Small intestine (tissue), 7 donors: ENCODE data around the gene SH3RF3. TPM values are rescaled to one million over a fixed set of nuclear protein-coding genes. Genes with fewer than 3 reads are reported as not detected.

Source experiments
- DNase-seq, 2 donors: peaks; one replicate each; pipeline versions ENCODE4 v3.0.0 to v3.0.0-alpha.2; 2013
- FAIRE-seq: peaks from 2 replicates; lab custom pipeline; 2012; peaks lifted over from hg19 to GRCh38; lab: Jason Lieb, UNC
- H3K27ac ChIP-seq, 3 donors: one replicate each; pipeline ENCODE4 v1.5.1; 2013; ENCODE audit warnings: low read length in 2 of 3, mild to moderate bottlenecking in 2 of 3, control low read depth in 1 of 3, inconsistent platforms in 1 of 3, low read depth in 1 of 3, moderate library complexity in 1 of 3
- H3K27me3 ChIP-seq, 3 donors: one replicate each; pipeline ENCODE4 v1.6.1; 2013; ENCODE audit warnings: low read length in 3 of 3, inconsistent platforms in 1 of 3; ENCODE audit not compliant: control insufficient read depth in 3 of 3, insufficient read depth in 3 of 3
- H3K36me3 ChIP-seq, 3 donors: one replicate each; pipeline ENCODE4 v1.6.1; 2013; ENCODE audit warnings: low read length in 3 of 3, inconsistent platforms in 1 of 3, low read depth in 1 of 3, mild to moderate bottlenecking in 1 of 3, moderate library complexity in 1 of 3; ENCODE audit not compliant: control insufficient read depth in 3 of 3, insufficient read depth in 2 of 3
- H3K4me1 ChIP-seq, 3 donors: one replicate each; pipeline ENCODE4 v1.6.1; 2013; ENCODE audit warnings: low read length in 2 of 3, inconsistent platforms in 1 of 3, low read depth in 1 of 3, mild to moderate bottlenecking in 1 of 3, moderate library complexity in 1 of 3; ENCODE audit not compliant: control insufficient read depth in 3 of 3, insufficient read depth in 2 of 3
- H3K4me3 ChIP-seq, 3 donors: one replicate each; pipeline ENCODE4 v1.5.1; 2013; ENCODE audit warnings: low read length in 3 of 3, control low read depth in 1 of 3, inconsistent platforms in 1 of 3, low read depth in 1 of 3, mild to moderate bottlenecking in 1 of 3, moderate library complexity in 1 of 3
- H3K9me3 ChIP-seq, 2 donors: one replicate each; pipeline ENCODE4 v1.6.1; 2013; ENCODE audit warnings: low read depth in 1 of 2, low read length in 1 of 2; ENCODE audit not compliant: control insufficient read depth in 2 of 2, insufficient read depth in 1 of 2
- WGBS, 3 donors: extraction: QIAGEN DNeasy Blood & Tissue Kit; methylation state at CpG; one replicate each; pipeline ENCODE4 v1.1.7; 2013; 5-methylcytosine and 5-hydroxymethylcytosine counted together
- polyA plus RNA-seq, 4 donors: library from polyadenylated mRNA; stranded (reverse) in 3 of 4; unstranded in 1 of 4; fragments of 200-250 nt in 3 of 4; fragments of 120-200 nt in 1 of 4; gene quantifications; one replicate each; pipeline versions ENCODE4 v1.2.1 to v1.2.3, GENCODE V29; 2013
- donor health status: healthy with polysubstance abuse.
- donor health status: control.
- donor health status: control.
- donor health status: Bipolar disorder and iron deficiency.
- donor health status: healthy.

The SH3RF3 gene
- polyA plus RNA-seq, 4 donors: 0.22 to 3.9 (median 1.2) TPM

DNA sequence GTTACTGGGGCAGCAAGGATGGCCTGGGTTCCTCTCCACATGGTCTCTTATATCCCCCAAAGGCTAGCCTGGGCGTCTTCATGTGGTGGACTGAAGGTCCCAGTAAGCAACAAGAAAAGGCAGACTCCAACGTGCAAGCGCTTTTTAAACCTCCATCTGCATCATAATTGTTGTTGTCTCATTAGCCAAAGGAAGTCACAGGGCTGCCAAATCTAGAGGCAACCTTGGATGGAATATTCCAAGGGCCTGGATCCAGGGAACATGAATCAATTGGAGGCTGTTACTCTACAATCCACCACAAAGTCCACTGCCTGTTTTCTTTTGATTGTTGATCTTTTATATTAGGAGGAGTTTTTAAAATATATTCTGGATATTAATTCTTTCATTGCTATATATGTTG lies 118.8 kb downstream of the SH3RF3 start:
- DNase-seq (no peak), FAIRE-seq (no peak)
- Histone ChIP-seq H3K36me3 (no peaks in the 10 kb centered on the region), H3K9me3 (no peaks in the 10 kb centered on the region), H3K27ac (peak overlapping the region in 1 of 3 donors; percentile 32), H3K27me3 (no peaks in the 10 kb centered on the region), H3K4me3 (no peak overlapping the region), H3K4me1 (peaks cover 0 to 4% (median 0%) of the 10 kb centered on the region in 3 donors)
- WGBS, 3 donors: 61 to 71% (median 65%) methylated on average over 3 of the region's 3 CpGs

DNA sequence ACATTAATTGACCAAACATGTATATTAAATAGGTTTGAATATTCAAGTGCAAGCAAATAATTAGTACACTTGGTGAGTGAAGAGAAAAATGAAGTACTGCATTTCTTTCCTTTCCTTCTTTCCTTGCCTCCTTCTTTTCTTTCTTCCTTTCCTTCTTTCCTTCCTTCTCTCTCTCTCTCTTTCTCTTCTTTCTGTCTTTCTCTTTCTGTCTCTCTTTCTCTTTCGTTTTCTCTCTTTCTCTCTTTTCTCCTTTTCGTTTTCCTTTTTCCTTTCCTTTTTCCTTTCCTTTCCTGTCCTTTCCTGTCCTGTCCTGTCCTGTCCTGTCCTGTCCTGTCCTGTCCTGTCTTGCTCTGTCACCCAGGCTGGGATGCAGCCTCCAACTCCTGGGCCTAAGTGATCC lies 119.6 kb downstream of the SH3RF3 start:
- WGBS, 3 donors: 83 to 89% (median 88%) methylated on average over 2 of the region's 2 CpGs
- Histone ChIP-seq H3K9me3 (no peaks in the 10 kb centered on the region), H3K4me3 (no peak overlapping the region), H3K27me3 (no peaks in the 10 kb centered on the region), H3K27ac (no peak overlapping the region), H3K4me1 (peaks cover 0 to 4% (median 0%) of the 10 kb centered on the region in 3 donors), H3K36me3 (no peaks in the 10 kb centered on the region)
- FAIRE-seq (no peak), DNase-seq (no peak)

DNA sequence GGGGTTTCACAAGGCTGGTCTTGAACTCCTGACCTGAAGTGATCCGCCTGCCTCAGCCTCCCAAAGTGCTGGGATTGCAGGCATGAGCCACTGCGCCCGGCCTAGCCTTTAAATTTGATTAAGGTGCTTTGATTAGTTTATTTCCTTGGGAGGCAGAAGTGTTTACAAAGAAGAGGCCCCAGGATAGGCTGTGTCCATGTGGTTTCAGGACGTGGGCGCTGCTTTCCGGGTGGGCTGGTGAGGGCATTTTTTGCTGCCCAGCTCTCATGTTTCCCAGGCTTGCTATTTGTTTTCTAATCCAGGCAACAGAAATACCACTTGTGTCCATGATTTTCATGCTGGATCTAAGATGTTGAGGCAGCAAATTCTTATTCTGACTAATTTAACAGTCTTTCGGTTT lies 124.2 kb downstream of the SH3RF3 start:
- no peaks in the 10 kb centered on the region for H3K36me3 ChIP-seq
- H3K27me3 ChIP-seq: no peaks in the 10 kb centered on the region
- FAIRE-seq: no peak
- no peaks in the 10 kb centered on the region for H3K9me3 ChIP-seq
- DNase-seq: no peak
- H3K27ac ChIP-seq: no peak overlapping the region
- 87 to 91% (median 88%) methylated on average over 7 of the region's 7 CpGs for WGBS, 3 donors
- H3K4me3 ChIP-seq: no peak overlapping the region
- H3K4me1 ChIP-seq: no peaks in the 10 kb centered on the region

DNA sequence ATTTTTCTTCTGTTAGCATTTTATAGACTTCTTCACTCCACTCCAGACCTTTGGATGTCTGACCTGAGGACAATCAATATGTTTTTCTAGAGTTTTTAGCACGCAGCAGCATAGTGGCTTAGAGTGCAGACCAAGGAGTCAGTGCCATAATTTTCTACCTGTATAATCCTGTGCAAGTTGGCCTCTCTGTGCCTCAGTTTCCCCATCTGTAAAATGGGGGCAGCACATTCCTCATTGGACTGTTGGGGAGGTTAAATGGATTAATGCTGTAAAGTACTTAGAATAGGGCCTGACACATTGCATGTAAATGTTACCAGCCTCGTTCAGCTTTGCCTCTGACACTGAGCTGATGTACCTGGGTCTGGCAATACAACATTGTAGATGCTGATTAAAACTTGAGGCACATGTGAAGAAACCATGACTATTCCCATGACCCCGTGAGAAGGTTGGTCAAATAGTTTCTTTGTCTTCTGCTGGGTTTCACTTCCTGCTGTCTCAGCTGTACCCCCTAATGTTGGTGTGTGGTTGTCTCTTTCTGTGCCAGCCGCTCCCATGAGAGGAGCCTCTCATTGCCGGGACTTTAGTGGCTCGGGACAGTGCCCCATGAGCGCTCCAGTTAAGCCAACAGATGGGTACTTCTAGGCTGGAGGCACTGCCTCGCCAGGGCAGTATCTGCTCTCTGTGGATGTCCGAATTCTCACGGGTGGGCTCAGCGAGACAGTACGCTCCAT lies 125.3 kb downstream of the SH3RF3 start:
- Histone ChIP-seq H3K27ac (no peak overlapping the region), H3K36me3 (no peaks in the 10 kb centered on the region)
- FAIRE-seq: no peak

DNA sequence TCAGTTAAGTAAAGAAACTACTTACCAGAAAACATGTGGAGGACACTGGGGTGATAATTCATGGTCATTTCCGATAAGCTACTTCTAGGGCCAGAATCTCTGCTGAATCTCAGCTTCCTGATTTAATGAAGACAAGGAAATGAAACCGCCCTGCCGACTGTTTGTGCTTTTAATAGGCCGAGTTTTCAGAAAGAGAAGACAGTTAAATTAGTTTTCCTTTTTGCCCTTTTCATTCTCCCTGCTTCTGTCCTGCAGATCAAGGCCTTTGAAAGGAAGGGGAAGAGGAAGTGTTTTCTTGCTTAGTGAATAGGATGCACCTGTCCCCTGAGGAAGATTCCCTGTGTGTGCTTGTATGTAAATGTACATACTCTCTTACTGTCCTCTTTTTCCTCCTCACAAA lies 126.6 kb downstream of the SH3RF3 start:
- 43 to 80% (median 74%) methylated on average over 4 of the region's 4 CpGs for WGBS, 3 donors
- DNase-seq (no peak), FAIRE-seq (no peak)
- Histone ChIP-seq H3K4me3 (no peak overlapping the region), H3K4me1 (peaks cover 0 to under 1% (median 0%) of the 10 kb centered on the region in 3 donors), H3K27ac (no peak overlapping the region), H3K9me3 (no peaks in the 10 kb centered on the region), H3K27me3 (no peaks in the 10 kb centered on the region), H3K36me3 (no peaks in the 10 kb centered on the region)

More for the DNA sequence above, 125.3 kb downstream of the SH3RF3 start:
- no peak overlapping the region for H3K4me3 ChIP-seq
- no peaks in the 10 kb centered on the region for H3K9me3 ChIP-seq
- 85 to 89% (median 88%) methylated on average over 12 of the region's 12 CpGs for WGBS, 3 donors
- H3K4me1 ChIP-seq: no peaks in the 10 kb centered on the region
- DNase-seq: no peak
- no peaks in the 10 kb centered on the region for H3K27me3 ChIP-seq

DNA sequence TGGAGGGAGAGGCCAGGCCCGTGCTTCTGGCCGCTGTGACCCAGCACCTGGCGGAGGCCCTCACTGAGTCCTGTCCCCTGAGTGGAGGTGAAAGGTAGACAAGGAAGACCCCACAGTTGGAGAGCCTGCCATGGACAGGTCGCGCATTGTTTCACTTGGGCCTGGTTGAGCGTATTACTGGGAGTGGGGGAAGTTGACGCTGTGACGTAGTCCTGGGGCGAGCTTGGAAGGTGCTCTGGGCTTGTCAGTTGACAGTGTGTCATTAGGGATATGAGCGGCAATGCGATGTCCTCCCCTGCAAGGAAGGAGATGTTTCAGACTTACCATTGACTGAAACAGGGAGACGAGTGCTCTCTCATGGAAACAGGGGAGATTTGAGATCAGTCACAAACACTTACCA lies 127.1 kb downstream of the SH3RF3 start:
- Histone ChIP-seq H3K27me3 (no peaks in the 10 kb centered on the region), H3K9me3 (no peaks in the 10 kb centered on the region), H3K27ac (no peak overlapping the region), H3K36me3 (no peaks in the 10 kb centered on the region), H3K4me1 (peaks cover 0 to 5% (median 0%) of the 10 kb centered on the region in 3 donors), H3K4me3 (no peak overlapping the region)
- WGBS, 3 donors: 92 to 95% (median 93%) methylated on average over 12 of the region's 12 CpGs
- no peak for DNase-seq
- FAIRE-seq: no peak

DNA sequence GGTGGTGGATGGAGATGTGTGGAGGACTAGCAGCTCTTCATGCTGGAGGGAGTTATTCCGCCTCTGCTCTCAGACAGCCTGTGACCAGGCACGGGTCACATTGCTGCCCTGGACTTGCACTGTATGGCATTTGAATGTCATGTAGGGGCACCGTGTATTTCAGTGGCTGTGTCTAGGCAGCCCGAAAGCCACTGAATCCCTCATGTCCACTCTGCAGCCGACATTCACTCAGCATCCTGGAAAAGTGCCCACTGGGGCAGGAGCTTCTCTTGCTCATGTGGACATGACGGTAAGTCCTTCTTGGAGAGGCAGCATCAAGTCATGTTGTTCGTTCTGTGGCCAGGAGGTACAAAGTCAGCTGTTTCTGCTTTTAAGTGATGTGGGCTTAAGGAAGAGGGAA lies 127.9 kb downstream of the SH3RF3 start:
- H3K27ac ChIP-seq: peak overlapping the region in 1 of 3 donors; percentile 49

DNA sequence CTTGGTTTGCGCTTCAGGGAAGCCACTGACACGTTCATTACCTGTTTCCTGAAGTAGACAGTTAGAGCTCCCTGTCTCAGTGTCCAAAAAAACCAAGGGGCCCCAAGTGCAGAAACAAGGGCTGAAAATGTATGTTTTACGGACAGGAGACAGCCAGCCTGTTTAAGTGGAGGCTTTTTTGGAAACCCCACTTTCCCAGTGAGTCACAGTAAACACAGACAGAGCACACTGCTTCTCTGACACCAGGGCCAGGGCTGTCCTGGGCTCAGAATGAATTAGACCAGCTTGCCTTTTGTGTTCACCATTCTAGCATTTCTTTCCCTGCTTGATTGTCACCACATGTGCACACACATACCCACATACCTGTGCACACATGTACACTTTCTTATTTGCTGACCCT lies 128.6 kb downstream of the SH3RF3 start:
- H3K9me3 ChIP-seq: no peaks in the 10 kb centered on the region
- peak overlapping the region in 1 of 3 donors; percentile 49 for H3K27ac ChIP-seq
- H3K27me3 ChIP-seq: no peaks in the 10 kb centered on the region
- peaks cover 0 to 5% (median 0%) of the 10 kb centered on the region in 3 donors for H3K4me1 ChIP-seq
- no peak overlapping the region for H3K4me3 ChIP-seq
- H3K36me3 ChIP-seq: no peaks in the 10 kb centered on the region
- FAIRE-seq: no peak
- DNase-seq: no peak
- 69 to 90% (median 76%) methylated on average over 3 of the region's 3 CpGs for WGBS, 3 donors

More for the DNA sequence above, 127.9 kb downstream of the SH3RF3 start:
- FAIRE-seq: no peak
- no peak for DNase-seq
- no peaks in the 10 kb centered on the region for H3K27me3 ChIP-seq
- no peak overlapping the region for H3K4me3 ChIP-seq
- 73 to 84% (median 78%) methylated on average over 7 of the region's 7 CpGs for WGBS, 3 donors
- peaks cover 0 to 5% (median 0%) of the 10 kb centered on the region in 3 donors for H3K4me1 ChIP-seq
- no peaks in the 10 kb centered on the region for H3K36me3 ChIP-seq
- no peaks in the 10 kb centered on the region for H3K9me3 ChIP-seq
